K562 (cell line): ENCODE measurements around the gene CTSD.

Experiments used
- ESRRA ChIP-seq: fragments of 450-650 bp; IDR thresholded peaks from 2 replicates; pipeline ENCODE4 v1.6.1; 2014; ENCODE audit warnings: low read depth, mild to moderate bottlenecking, moderate library complexity, borderline replicate concordance
- ETV6 ChIP-seq, 3 experiments: fragments of 150-350 bp in 1 of 3; sonication (generic) in 1 of 3; formaldehyde crosslinking in 1 of 3; IDR thresholded peaks; 2 replicates each; pipeline versions ENCODE4 v1.6.1 to v1.8.0; 2014 to 2022; ENCODE audit warnings: borderline replicate concordance in 2 of 3, low read depth in 2 of 3, antibody characterized with exemption in 1 of 3, low read length in 1 of 3, mild to moderate bottlenecking in 1 of 3, missing genetic modification reagents in 1 of 3
- MIER1 ChIP-seq: fragments of 450-650 bp; IDR thresholded peaks from 2 replicates; pipeline ENCODE4 v1.6.1; 2016; ENCODE audit warnings: antibody characterized with exemption, mild to moderate bottlenecking, low read depth
- RBM39 ChIP-seq: fragments of 200-400 bp; formaldehyde crosslinking; optimal IDR thresholded peaks from 2 replicates; pipeline ENCODE3; 2018; ENCODE audit warnings: low read depth, low read length
- SAFB ChIP-seq: fragments of 200-400 bp; formaldehyde crosslinking; IDR thresholded peaks from 2 replicates; pipeline ENCODE4 v1.6.1; 2017; ENCODE audit warnings: low read depth, low read length, borderline replicate concordance
- SP2 ChIP-seq: IDR thresholded peaks from 2 replicates; pipeline ENCODE4 v1.6.1; 2011; ENCODE audit warnings: mild to moderate bottlenecking, low read depth, low read length, moderate library complexity; ENCODE audit not compliant: poor library complexity, severe bottlenecking; ENCODE audit errors: extremely low read depth
- SRSF1 ChIP-seq: fragments of 200-400 bp; formaldehyde crosslinking; IDR thresholded peaks from 2 replicates; pipeline ENCODE4 v1.6.1; 2017; ENCODE audit warnings: mild to moderate bottlenecking, low read depth, low read length, moderate library complexity
- TAF7 ChIP-seq: fragments of 450-650 bp; IDR thresholded peaks from 2 replicates; pipeline ENCODE4 v1.6.1; 2016; ENCODE audit warnings: missing genetic modification characterization, missing compliant biosample characterization
- TBL1XR1 ChIP-seq, 2 experiments: IDR thresholded peaks; 2 replicates each; pipeline ENCODE4 v1.6.1; 2012; ENCODE audit warnings: improper control_type of control experiment in 2 of 2, low read length in 2 of 2, mild to moderate bottlenecking in 1 of 2
- ZNF165 ChIP-seq: fragments of 250-450 bp; sonication (Bioruptor Pico); IDR thresholded peaks from 2 replicates; pipeline ENCODE4 v1.4.0; 2020; ENCODE audit warnings: borderline replicate concordance
- ZNF23 ChIP-seq: fragments of 250-450 bp; sonication (Bioruptor Pico); IDR thresholded peaks from 2 replicates; pipeline ENCODE4 v1.4.0; 2020; ENCODE audit warnings: mild to moderate bottlenecking
- ZNF24 ChIP-seq: fragments of 450-650 bp; IDR thresholded peaks from 2 replicates; pipeline ENCODE4 v1.6.1; 2016
- TF ChIP-seq, protein P1 (sequence below): fragments of 200-600 bp; sonication (generic); IDR thresholded peaks from one replicate; pipeline ENCODE4 v1.6.1; 2012; ENCODE audit warnings: mild to moderate bottlenecking, low read depth, low read length, inconsistent platforms
- TF ChIP-seq, protein P2 (sequence below): IDR thresholded peaks from 2 replicates; pipeline ENCODE4 v1.6.1; 2016; ENCODE audit warnings: missing genetic modification characterization, missing compliant biosample characterization

DNA sequence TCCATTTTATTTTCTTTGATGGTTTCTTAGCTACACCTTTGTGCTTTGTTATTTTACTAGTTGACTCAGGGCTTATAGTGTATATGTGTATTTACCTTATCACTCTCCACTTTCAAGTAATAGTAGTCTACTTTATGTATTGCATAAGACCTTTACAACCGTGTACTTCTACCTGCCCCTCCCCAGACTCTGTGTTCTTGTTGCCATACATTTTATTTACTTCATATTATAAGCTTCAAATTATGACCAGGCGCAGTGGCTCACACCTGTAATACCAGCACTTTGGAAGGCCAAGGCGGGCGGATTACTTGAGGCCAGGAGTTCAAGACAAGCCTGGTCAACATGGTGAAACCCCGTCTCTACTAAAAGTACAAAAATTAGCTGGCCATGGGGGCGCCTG lies 28.2 kb upstream of the CTSD start:
- no peak for TF ChIP-seq TAF7 (tag)
- no peak for TF ChIP-seq MIER1
- TF ChIP-seq, protein P1, sequence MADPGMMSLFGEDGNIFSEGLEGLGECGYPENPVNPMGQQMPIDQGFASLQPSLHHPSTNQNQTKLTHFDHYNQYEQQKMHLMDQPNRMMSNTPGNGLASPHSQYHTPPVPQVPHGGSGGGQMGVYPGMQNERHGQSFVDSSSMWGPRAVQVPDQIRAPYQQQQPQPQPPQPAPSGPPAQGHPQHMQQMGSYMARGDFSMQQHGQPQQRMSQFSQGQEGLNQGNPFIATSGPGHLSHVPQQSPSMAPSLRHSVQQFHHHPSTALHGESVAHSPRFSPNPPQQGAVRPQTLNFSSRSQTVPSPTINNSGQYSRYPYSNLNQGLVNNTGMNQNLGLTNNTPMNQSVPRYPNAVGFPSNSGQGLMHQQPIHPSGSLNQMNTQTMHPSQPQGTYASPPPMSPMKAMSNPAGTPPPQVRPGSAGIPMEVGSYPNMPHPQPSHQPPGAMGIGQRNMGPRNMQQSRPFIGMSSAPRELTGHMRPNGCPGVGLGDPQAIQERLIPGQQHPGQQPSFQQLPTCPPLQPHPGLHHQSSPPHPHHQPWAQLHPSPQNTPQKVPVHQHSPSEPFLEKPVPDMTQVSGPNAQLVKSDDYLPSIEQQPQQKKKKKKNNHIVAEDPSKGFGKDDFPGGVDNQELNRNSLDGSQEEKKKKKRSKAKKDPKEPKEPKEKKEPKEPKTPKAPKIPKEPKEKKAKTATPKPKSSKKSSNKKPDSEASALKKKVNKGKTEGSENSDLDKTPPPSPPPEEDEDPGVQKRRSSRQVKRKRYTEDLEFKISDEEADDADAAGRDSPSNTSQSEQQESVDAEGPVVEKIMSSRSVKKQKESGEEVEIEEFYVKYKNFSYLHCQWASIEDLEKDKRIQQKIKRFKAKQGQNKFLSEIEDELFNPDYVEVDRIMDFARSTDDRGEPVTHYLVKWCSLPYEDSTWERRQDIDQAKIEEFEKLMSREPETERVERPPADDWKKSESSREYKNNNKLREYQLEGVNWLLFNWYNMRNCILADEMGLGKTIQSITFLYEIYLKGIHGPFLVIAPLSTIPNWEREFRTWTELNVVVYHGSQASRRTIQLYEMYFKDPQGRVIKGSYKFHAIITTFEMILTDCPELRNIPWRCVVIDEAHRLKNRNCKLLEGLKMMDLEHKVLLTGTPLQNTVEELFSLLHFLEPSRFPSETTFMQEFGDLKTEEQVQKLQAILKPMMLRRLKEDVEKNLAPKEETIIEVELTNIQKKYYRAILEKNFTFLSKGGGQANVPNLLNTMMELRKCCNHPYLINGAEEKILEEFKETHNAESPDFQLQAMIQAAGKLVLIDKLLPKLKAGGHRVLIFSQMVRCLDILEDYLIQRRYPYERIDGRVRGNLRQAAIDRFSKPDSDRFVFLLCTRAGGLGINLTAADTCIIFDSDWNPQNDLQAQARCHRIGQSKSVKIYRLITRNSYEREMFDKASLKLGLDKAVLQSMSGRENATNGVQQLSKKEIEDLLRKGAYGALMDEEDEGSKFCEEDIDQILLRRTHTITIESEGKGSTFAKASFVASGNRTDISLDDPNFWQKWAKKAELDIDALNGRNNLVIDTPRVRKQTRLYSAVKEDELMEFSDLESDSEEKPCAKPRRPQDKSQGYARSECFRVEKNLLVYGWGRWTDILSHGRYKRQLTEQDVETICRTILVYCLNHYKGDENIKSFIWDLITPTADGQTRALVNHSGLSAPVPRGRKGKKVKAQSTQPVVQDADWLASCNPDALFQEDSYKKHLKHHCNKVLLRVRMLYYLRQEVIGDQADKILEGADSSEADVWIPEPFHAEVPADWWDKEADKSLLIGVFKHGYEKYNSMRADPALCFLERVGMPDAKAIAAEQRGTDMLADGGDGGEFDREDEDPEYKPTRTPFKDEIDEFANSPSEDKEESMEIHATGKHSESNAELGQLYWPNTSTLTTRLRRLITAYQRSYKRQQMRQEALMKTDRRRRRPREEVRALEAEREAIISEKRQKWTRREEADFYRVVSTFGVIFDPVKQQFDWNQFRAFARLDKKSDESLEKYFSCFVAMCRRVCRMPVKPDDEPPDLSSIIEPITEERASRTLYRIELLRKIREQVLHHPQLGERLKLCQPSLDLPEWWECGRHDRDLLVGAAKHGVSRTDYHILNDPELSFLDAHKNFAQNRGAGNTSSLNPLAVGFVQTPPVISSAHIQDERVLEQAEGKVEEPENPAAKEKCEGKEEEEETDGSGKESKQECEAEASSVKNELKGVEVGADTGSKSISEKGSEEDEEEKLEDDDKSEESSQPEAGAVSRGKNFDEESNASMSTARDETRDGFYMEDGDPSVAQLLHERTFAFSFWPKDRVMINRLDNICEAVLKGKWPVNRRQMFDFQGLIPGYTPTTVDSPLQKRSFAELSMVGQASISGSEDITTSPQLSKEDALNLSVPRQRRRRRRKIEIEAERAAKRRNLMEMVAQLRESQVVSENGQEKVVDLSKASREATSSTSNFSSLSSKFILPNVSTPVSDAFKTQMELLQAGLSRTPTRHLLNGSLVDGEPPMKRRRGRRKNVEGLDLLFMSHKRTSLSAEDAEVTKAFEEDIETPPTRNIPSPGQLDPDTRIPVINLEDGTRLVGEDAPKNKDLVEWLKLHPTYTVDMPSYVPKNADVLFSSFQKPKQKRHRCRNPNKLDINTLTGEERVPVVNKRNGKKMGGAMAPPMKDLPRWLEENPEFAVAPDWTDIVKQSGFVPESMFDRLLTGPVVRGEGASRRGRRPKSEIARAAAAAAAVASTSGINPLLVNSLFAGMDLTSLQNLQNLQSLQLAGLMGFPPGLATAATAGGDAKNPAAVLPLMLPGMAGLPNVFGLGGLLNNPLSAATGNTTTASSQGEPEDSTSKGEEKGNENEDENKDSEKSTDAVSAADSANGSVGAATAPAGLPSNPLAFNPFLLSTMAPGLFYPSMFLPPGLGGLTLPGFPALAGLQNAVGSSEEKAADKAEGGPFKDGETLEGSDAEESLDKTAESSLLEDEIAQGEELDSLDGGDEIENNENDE = no peak
- no peak for TF ChIP-seq ETV6 (IDR thresholded peaks at IDR 0.05; ENCODE audit: borderline replicate concordance in 1 of 2, low read depth in 2 of 2, low read length in 1 of 2)
- no peak for TF ChIP-seq ETV6 (CRISPR knock-in tag; IDR thresholded peaks at IDR 0.05; ENCODE audit: borderline replicate concordance)
- TF ChIP-seq TBL1XR1 (IDR thresholded peaks at IDR 0.05; ENCODE audit: low read length in 2 of 2) = no peak
- no peak for TF ChIP-seq ESRRA
- TF ChIP-seq SRSF1 = no peak
- no peak for TF ChIP-seq ZNF165 (CRISPR knock-in tag)
- TF ChIP-seq RBM39 = no peak
- no peak for TF ChIP-seq ZNF24
- TF ChIP-seq SAFB = no peak
- no peak for TF ChIP-seq ZNF23 (CRISPR knock-in tag)
- TF ChIP-seq, protein P2, sequence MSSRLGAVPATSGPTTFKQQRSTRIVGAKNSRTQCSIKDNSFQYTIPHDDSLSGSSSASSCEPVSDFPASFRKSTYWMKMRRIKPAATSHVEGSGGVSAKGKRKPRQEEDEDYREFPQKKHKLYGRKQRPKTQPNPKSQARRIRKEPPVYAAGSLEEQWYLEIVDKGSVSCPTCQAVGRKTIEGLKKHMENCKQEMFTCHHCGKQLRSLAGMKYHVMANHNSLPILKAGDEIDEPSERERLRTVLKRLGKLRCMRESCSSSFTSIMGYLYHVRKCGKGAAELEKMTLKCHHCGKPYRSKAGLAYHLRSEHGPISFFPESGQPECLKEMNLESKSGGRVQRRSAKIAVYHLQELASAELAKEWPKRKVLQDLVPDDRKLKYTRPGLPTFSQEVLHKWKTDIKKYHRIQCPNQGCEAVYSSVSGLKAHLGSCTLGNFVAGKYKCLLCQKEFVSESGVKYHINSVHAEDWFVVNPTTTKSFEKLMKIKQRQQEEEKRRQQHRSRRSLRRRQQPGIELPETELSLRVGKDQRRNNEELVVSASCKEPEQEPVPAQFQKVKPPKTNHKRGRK = no peak
- no peak for TF ChIP-seq SP2
